ENCODE data around the gene UBIAD1.
"Not testable (repeated sequence)": the region's sequence is repeated elsewhere in the genome, so short reads cannot be mapped to it uniquely, and the experiment has no call there.

The UBIAD1 gene

DNA sequence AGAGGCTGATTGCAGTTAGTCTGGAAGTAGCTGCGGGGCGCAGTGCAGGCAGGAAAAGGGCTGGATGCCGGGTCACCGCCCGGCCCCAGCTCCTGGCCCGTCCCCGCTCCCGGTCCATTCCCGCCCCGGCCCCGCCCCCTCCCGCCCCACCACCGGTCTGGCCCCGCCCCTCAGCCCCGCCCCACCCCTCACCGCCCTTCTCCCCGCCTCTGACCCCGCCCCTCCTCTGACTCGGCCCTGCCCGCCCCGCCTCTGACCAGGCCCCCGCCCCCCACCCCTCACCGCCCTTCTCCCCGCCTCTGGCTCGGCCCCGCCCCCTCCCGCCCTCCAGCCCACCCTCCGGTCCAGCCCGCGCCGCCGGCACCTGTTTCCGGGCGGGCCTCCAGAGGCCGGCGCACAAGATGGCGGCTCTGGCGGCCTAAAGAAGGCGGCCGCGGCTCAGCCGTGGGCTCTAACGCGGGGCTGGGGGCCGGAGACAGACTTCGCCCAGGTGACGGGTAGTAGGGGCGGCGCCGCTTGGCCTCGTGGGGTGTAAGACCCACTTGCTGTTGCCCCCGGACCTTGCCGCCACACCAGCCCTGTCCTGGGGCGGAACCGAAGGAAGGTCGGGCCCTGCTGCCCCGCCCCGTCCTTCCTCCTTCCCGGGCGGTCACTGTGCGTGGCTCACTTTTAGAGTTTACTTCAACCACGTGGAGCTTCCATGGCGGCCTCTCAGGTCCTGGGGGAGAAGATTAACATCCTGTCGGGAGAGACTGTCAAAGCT lies at the start of gene UBIAD1:
Gene UBIAD1, plus strand, starts transcription at position 367 of the 763 bp plus-strand sequence. Its CDS starts 334 bp downstream, at position 701.
- peak; percentile 74 to 80 for DNase-seq (ENCODE audit: low read depth in 2 of 2)

DNA sequence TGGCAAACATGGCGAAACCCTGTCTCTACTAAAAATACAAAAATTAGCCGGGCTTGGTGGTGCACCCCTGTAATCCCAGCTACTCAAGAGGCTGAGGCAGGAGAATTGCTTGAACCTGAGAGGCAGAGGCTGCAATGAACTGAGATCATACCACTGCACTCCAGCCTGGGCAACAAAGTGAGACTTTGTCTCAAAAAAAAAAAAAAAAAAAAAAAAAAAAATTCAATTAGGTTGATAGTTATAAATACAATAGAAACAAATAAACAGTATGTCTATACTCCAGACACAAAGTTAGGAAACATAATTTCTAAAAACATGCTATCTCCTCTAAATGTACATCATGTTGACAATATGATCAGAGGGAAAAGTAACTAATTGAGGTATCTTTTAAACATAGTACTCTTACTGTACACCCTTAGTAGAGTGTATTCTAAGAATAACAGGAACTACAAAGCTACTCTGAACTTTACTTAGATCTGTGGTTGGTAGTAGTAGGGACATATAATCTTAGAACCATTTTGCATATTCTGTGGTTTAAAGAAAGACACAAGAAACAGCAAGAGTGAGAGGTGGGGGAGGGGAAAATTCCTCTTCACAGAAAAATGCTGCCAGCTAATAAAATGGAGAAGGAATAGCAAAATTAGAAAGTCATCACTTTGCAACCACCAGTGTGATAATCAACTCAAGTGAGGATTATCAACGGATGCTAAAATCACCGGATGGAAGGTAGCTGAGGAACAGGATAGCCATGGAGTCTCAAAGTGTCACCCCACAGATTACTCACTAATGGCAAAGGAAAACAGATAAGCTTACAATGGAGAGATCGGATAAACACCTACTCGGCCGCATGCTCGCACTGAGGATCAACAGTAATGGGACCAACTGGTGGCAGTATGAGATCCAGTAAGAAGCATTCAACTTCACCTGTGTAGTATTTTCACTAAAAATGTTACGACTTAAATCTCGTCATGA lies 45.6 kb upstream of the UBIAD1 start:
- no peak for DNase-seq (ENCODE audit: low read depth in 2 of 2)

- DNase-seq (ENCODE audit: low read depth in 2 of 2): no peak
Measured at GRCh38 chr1:11229203-11229602, 43.8 kb upstream of the UBIAD1 start.

DNA sequence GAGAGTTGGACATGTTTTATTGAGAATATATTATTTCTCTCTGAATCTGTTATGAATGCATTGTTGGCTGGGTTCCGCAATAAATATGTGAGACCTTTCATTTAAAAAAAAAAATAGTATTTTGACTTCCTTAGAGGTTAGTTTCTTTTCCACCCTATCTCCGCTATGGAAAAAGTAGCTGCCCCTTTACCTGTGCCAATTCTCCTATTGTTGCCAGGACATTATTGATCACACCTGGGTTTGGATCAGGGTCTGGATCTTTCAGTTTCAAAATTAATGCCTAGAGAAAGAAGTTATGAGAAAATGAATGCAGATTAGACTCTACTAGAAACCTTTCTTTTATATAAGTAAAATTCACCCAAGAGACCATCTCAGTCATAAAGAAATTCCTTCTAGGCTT lies 39.8 kb upstream of the UBIAD1 start:
- no peak for DNase-seq (ENCODE audit: low read depth in 2 of 2)

DNA sequence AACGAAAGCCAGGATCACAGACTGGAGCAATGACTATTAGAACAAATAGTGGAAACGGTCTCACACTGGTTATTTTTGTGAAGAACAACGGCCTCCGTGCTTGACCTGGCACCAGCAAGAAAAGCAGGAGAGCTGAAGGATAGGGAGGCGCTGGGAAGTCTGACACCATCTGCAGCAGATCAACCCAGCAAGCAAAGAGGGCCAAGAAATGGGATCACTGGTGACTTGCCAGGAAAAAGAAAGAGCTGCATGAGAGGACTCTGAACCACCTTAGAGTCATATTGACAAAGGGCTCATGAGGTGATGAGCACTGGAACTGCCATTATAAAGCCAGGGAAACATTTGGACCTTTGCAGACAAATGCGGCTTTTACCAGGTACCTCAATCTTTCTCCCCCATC lies 35.6 kb upstream of the UBIAD1 start:
- no peak for DNase-seq (ENCODE audit: low read depth in 2 of 2)

GRCh38 chr1:11238311-11238710 lies 34.7 kb upstream of the UBIAD1 start:
- no peak for DNase-seq (ENCODE audit: low read depth in 2 of 2)

DNA sequence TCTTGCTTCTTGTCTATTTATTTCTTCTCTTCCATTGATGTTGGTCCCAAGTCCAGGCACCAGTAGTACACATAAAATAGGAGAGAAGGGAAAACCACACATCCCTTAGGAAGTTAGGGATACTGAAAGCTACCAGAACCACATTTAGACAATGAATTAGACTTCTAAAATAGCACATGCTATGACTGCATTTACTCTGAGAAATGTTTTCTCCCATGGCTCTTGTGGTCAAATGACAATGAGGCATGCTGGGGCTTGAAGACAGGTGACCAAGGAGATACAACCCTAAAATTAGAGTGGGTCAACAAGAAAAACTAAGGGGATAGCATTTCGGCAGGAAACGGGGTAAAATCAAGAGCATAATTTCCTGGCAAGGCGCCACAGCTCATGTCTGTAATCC lies 27.8 kb upstream of the UBIAD1 start:
- no peak for DNase-seq (ENCODE audit: low read depth in 2 of 2)

DNA sequence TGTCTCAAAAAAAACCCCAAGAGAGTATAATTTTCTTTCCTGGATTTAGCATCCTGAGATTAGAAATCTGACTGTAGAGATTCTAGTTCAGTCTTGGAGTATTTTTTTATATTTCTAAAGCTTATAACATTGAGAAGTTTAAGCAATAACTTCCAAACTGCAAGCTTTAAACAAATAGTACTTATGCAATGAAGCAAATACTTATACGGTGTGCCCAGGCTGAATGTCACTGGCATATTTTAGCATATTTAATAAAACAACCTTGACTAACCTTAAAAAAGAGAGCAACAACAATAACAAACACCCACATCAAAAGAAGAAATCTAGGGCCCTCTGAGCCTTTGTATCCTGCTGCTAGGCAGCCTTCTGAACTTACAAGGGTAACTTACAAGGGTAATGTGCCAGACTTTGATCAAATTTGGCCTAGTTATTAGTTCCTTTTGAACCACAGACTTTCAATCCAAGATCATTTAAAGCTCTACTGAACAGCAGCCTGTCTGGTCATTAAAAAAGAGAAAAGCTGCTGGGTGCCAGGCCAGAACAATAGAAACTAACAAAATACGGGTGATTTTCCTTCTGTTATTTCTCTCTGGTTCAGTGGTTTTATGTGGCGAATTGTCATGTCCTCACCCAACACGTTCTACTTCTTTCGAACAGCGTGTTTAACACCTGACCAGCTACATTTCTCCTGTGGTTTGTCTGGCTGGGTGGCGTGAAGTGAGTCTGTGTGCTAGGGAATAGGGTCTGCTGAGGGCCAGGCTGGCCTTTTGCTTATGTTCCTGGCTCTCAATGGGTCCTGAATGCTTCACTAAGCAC lies 26.9 kb upstream of the UBIAD1 start:
- no peak for DNase-seq (ENCODE audit: low read depth in 2 of 2)

DNA sequence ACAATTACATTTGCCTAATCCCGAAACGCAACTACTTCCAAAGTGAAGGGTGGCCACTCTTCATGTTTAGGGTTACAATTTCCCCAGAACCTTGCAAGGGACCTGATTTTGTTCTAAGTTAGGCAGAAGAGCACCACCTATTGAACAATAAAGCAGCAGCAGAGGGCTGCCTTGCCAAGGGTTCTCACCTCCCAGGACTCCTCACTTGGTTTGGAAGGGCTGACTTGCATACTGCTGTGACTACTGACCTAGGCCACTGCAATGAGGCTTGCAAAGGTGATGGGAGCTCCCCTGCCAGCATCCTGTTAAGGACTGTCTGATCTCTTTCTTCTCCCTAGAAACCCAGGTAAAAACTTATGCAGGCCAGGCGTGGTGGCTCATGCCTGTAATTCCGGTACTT lies 24.8 kb upstream of the UBIAD1 start:
- DNase-seq (ENCODE audit: low read depth in 2 of 2): no peak

DNA sequence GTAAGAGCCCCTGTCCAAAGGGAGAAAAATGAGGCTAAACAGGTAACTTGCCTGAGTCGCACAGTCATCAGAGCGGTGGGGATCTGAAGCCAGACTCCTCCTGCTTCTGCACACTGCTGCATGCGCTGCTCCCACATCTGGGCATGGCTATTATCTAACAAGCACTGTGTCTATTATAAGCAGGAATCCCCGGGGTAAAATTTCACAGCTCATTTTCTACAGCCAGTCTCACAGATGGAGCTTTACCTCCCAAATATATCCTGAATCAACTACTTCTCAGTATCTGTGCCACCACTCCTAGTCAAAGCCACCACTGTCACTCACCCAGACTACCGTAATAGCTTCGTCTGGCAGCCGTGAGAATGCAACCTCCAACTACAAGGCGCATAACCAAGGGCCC lies 20.5 kb upstream of the UBIAD1 start:
- no peak for DNase-seq (ENCODE audit: low read depth in 2 of 2)

GRCh38 chr1:11253226-11253625 lies 19.8 kb upstream of the UBIAD1 start:
- DNase-seq (ENCODE audit: low read depth in 2 of 2): no peak

GRCh38 chr1:11256299-11256698 lies 16.7 kb upstream of the UBIAD1 start:
- no peak for DNase-seq (ENCODE audit: low read depth in 2 of 2)

DNA sequence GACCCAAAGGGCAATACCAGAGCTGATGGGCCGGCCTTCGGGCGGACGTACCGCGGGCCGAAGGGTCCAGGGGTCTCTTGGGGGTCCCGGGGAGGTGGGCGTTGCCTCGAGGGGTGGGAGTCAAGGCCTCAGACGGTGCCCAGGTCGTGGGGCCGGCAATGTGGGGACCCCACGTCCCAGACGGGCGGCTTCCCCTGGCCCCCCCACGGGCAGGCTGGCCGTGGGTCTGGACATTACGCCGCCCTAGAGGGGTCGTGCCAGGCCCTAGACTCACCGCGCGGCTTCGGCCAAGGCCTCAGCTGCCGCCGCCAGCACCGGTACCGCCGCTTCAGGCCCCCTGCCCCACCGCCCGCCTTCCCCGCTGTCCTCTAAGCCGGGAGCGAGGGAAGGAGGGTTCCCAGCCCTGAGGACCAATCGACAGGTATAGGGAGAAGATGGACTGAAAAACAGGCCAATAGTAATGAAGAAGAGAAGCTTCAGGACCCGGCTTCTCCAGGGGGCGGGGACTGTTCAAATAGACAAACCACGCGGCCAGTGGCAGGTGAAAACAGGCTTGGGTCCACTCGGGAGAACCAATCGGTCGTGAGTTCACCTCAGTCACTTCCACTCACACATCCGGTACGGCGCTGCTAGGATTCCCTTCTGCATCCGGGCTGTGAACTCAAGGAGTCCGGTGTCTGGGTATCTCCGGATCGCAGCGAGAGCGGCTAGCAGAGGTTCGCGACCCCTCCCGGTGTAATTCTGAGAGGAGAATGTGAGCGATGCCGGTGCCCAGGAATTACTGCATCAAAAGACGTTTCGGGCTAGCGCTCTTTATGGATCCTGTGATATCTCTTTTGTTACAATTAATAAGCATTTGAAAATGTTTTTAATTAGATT lies 10.6 kb upstream of the UBIAD1 start, which contains the start of gene MTOR:
Gene MTOR, minus strand, starts transcription at position 381 of the 879 bp plus-strand sequence. CDS start 3,142 bp downstream, outside the sequence.
- peak; percentile 87 to 94 for DNase-seq (ENCODE audit: low read depth in 2 of 2)

DNA sequence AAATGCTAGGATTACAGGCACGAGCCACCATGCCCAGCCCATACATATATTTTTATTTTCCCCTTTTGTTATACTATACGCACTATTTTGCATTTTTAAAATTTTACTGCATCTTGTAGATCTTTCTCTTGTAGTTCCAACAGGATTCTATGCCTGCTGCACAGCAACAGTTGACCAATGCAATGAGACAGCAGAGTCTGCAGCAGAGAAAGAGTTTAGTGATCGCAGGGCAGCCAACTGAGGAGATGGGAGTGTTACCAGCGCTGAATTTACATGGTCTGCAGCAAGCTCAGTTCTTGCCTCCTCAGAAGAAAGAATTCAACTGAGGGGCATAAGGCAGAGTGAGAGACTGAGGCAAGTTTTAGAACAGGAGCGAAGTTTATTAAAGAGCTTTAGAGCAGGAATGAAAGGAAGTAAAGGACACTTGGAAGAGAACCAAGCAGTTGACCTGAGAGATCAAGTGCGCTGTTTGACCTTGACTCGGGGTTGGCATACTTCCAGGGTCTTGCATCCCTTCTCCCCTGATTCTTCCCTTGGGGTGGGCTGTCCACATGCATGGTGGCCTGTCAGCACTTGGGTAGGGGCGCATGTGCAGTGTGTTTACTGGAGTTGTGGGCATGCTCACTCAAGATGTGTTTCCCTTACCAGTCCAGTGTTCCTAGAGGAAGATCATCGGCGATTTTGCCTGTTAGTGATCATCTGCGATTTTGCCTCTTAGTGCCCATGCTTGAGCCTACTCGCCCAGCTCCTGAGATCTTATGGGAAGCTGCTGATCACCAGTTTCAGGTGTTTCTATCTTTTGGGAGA lies 6.5 kb upstream of the UBIAD1 start:
- DNase-seq (ENCODE audit: low read depth in 2 of 2): no peak

DNA sequence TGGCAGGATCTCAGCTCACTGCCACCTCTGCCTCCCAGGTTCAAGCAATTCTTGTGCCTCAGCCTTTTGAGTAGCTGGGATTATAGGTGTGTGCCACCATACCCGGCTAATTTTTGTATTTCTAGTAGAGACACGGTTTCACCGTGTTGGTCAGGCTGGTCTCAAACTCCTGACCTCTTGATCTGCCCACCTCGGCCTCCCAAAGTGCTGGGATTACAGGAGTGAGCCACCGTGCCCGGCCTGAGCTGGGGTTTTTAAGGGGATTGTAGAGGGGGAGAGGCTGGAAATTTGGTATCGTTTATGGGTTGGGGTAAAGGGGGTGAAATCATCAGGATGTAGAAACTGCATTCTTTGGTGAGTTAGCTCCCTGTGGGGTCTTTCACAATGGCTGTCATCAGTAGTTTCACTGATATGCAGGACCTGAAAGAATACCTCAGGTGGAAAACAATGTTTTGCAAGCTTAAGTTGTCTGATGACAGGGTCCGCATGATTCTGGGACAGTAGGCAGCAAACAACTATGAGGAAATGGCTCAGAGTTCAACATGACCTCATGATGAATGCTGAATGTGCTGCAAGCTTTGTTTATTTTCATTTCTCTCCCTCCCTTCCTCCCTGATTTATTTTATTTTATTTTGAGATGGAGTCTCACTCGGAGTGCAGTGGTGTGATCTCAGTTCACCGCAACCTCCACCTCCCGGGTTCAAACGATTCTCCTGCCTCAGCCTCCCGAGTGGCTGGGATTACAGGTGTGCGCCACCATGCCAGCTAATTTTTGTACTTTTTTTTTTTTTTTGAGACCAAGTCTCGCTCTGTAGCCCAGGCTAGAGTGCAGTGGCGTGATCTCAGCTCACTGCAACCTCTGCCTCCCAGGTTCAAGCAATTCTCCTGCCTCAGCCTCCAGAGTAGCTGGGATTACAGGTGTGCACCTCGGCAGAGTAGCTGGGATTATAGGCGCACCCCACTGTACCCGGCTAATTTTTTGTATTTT lies 5.4 kb upstream of the UBIAD1 start:
- not testable (repeated sequence) for DNase-seq (ENCODE audit: low read depth in 2 of 2)

- DNase-seq (ENCODE audit: low read depth in 2 of 2): no peak
Measured at GRCh38 chr1:11272544-11272831, 510 bp upstream of the UBIAD1 start.

- no peak for DNase-seq (ENCODE audit: low read depth in 2 of 2)
Measured at GRCh38 chr1:11273595-11274234, 717 bp downstream of the UBIAD1 start.

GRCh38 chr1:11279152-11279551 lies 6.2 kb downstream of the UBIAD1 start:
- no peak for DNase-seq (ENCODE audit: low read depth in 2 of 2)
